ENCODE data around the gene HNRNPA2B1. TPM values are rescaled to one million over a fixed set of nuclear protein-coding genes. Genes with fewer than 3 reads are reported as not detected.

The HNRNPA2B1 gene
- total RNA-seq, 1 donor, result 135 TPM

DNA sequence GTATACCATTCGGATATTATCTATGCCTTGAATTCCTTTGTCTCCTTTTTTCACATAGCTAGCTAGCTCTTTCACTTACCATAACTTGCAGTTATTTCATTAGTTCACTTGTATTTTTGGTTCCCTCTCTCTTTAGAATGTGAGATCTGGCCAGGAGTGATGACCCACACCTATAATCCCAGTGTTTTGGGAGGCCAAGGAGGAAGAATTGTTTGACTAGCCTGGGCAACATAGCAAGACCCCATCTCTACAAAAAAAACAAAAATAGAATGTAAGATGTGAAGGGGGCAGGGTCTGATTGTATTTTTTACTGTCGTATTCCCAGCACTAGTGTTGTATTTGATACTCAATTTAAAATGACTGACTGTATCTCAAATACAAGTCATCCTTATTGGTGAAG is 28.9 kb downstream of the HNRNPA2B1 start:
- DNase-seq (ENCODE audit: low read depth), result no peak
- no peak overlapping the region for H3K4me3 ChIP-seq (ENCODE audit: low read depth, low read length)
- TF ChIP-seq, protein P1, sequence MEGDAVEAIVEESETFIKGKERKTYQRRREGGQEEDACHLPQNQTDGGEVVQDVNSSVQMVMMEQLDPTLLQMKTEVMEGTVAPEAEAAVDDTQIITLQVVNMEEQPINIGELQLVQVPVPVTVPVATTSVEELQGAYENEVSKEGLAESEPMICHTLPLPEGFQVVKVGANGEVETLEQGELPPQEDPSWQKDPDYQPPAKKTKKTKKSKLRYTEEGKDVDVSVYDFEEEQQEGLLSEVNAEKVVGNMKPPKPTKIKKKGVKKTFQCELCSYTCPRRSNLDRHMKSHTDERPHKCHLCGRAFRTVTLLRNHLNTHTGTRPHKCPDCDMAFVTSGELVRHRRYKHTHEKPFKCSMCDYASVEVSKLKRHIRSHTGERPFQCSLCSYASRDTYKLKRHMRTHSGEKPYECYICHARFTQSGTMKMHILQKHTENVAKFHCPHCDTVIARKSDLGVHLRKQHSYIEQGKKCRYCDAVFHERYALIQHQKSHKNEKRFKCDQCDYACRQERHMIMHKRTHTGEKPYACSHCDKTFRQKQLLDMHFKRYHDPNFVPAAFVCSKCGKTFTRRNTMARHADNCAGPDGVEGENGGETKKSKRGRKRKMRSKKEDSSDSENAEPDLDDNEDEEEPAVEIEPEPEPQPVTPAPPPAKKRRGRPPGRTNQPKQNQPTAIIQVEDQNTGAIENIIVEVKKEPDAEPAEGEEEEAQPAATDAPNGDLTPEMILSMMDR (IDR thresholded peaks at IDR 0.05; ENCODE audit: insufficient read depth, low read depth, low read length), result no peak

DNA sequence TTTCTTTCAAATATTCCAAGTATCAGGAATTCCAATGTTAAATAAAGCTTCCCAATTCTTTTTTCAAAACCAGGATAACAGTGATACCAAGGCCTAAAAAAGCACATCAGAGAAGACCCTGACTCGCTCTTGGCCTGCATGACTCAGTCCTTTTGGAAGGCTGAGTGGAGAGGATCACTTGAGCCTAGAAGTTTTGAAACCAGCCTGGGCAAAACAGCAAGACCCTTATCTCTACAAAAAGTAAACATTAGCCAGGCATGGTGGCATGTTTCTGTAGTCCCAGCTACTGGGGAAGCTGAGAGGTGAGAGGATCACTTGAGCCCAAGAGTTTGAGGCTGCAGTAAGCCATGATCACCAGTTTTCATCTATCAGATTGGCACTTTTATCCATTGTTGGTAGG is 29.9 kb downstream of the HNRNPA2B1 start:
- TF ChIP-seq, protein P1 (IDR thresholded peaks at IDR 0.05; ENCODE audit: insufficient read depth, low read depth, low read length), result no peak
- DNase-seq (ENCODE audit: low read depth), result peak; percentile 56
- no peak overlapping the region for H3K4me3 ChIP-seq (ENCODE audit: low read depth, low read length)

DNA sequence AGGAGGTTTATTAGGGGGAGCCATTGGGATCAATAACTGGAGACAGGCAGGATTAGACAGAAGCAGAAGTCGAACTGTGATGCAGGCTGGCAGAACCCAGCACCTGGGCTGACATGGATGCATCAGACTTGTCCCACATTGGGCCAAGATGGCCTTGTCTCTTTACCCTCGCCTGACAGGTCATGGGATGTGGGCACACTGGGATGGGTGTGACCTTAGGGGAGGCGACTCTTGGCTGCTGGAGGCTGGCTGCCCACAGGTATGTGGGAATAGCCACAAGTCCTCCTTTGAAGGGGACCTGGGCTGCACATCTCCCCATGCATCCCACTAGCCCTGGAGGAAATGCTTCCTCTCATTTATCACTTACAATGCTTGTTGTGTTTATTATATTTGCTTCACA is 31.3 kb downstream of the HNRNPA2B1 start:
- TF ChIP-seq, protein P1 (IDR thresholded peaks at IDR 0.05; ENCODE audit: insufficient read depth, low read depth, low read length), result no peak
- DNase-seq (ENCODE audit: low read depth), result no peak
- H3K4me3 ChIP-seq (ENCODE audit: low read depth, low read length), result no peak overlapping the region

DNA sequence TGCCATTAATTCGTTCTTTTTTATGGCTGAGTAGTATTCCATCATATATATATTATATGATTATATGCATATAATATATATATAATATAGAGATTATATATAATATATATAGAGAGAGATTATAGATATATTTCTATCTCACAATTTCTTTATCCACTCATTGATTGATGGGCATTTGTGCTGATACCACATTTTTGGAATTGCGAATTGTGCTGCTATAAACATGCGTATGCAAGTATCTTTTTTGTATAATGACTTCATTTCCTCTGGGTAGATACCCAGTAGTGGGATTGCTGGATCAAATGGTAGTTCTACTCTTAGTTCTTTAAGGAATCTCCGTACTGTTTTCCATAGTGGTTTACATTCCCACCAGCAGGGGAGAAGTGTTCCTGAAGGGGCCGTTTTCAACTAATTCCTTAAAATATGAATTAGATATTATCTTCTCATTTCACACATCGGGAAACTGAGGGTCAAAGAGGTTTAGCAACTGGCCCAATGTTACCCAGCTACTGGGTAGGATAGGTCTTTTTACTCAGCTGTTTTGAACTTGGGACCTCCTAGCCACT is 32.0 kb downstream of the HNRNPA2B1 start:
- no peak for DNase-seq (ENCODE audit: low read depth)
- TF ChIP-seq, protein P1 (IDR thresholded peaks at IDR 0.05; ENCODE audit: insufficient read depth, low read depth, low read length), result peak; percentile 29
- H3K4me3 ChIP-seq (ENCODE audit: low read depth, low read length), result no peak overlapping the region

DNA sequence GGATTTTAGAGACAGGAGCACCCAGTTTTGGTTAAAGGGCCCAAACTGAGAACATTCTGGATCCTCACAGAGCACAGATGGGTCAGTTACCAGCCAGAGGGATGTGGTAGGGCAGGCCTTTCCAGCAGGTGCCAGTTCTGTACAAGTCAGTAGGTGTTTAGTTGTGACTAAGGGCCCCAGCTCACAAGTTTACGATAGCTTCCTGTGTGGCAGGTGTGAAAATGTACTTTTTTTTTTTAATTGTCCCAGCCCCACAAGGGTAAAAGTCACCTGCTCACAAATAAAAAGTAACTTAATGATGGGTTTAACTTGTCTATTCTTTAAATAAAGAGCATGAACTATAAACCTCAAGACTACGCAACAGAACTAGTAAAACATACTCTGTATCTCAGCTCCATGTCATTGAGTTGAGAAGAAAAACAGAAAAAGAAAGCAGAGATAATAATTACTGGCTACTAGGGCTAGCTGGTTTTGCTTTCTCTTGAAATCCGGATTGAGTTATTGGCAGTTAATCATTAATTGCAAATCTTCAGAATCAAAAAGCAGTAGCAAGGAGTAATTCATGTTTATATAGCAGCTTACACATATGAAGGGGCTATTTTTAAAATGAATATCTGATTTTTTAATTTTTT is 33.1 kb downstream of the HNRNPA2B1 start:
- TF ChIP-seq, protein P1 (IDR thresholded peaks at IDR 0.05; ENCODE audit: insufficient read depth, low read depth, low read length), result no peak
- H3K4me3 ChIP-seq (ENCODE audit: low read depth, low read length), result no peak overlapping the region
- DNase-seq (ENCODE audit: low read depth), result no peak

DNA sequence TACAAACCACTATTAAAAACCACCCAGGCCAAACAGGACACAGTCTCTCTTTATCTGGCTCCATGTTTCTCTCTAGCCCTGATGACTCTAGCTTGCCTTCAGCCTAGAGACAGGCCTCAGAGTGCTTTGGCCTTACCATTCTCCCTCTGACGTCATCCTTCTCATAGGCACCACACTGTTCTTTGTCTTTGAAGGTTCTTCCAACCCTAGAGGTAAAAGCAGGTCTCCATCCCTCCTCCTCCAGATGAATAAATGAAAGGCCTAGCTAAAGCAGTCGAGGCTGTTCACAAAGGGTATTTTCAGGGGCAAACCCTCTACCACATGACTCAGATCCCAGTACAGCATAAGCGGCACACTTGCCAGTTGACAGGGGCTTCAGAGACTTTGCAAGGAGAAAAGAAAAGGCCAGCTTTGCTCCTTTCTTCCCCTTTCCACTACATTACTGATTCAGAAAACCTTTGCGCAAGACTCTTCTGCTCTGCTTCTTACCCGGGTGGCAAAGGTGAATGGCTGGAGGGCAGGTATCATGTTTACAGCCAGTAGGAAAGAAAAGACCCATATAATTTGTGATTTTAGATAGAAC is 33.8 kb downstream of the HNRNPA2B1 start:
- DNase-seq (ENCODE audit: low read depth), result no peak
- no peak overlapping the region for H3K4me3 ChIP-seq (ENCODE audit: low read depth, low read length)
- TF ChIP-seq, protein P1 (IDR thresholded peaks at IDR 0.05; ENCODE audit: insufficient read depth, low read depth, low read length), result no peak
